ENCODE measurements around the gene ARMC9. TPM values are rescaled to one million over a fixed set of nuclear protein-coding genes. Genes with fewer than 3 reads are reported as not detected.

The ARMC9 gene
- total RNA-seq, 1 donor: 0.73 TPM

DNA sequence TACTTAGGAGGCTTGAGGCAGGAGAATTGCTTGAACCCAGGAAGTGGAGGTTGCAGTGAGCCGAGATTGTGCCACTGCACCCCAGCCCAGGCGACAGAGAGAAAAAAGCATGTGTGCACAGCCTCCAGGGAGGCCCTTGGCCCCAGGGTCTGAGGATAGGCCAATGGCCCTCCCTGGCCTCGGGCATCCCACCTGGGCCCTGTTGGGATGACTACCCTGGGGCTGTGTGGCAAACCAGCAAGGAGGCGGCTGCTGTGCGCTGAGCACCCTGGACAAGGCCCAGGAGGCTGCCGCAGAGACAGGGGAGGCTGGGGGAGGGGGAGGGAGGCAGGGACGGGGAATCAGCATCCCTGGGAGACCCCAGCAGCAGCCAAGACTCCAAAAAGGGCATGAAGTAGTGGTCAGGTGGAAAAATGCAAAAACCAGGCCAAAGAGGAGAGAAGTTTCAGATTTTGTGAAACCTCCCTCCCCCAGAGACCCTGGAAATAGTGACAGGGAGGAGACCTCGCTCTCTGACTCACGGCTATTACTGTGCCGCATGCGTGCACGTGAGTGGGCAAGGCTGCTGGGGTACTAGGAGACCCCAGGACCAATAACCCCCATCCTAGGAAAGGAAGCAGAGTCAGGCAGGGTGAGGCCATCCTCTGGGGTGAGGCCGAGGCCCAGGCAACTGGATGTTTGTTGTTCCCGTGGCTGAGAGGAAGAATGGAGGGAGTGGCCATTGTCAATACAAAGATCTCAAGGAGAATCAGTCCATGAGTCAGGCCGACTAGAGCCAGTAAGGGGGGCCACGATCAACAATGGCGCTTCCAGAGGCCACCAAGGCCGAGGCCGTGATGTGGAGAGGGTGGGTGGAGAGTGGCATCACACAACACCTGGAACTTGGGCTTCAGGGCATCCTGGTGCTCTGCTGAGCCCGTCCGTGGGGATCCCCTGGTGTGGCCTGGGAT lies 181.1 kb downstream of the ARMC9 start:
- no peak overlapping the region for H3K4me3 ChIP-seq (ENCODE audit: low read length)
- H3K27me3 ChIP-seq (ENCODE audit: insufficient read depth, low read length): no peaks in the 10 kb centered on the region
- H3K4me1 ChIP-seq (ENCODE audit: insufficient read depth, low read length): no peaks in the 10 kb centered on the region
- H3K9me3 ChIP-seq (ENCODE audit: low read depth, low read length): no peaks in the 10 kb centered on the region

DNA sequence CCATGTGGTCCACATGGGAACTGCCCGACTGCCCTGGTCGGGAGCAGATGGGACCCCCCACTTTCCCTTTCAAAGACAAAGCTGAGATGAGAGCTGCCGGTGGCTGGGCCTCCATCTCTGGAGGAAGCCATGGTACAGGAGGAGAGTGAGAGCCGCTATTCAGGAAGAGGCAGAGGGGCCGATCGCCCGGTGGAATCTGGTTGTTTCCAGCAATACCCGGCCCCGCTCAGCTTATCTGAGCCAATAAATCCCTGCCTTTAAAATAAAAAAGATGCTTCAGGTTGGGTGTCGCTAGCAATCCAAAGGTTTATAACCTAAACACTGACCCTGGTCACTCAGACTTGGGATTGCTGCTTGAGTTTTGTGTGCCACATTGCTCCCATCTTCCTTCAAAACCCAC lies 181.9 kb downstream of the ARMC9 start:
- Histone ChIP-seq H3K4me1 (ENCODE audit: insufficient read depth, low read length) (no peaks in the 10 kb centered on the region), H3K4me3 (ENCODE audit: low read length) (no peak overlapping the region), H3K9me3 (ENCODE audit: low read depth, low read length) (no peaks in the 10 kb centered on the region), H3K27me3 (ENCODE audit: insufficient read depth, low read length) (no peaks in the 10 kb centered on the region)

DNA sequence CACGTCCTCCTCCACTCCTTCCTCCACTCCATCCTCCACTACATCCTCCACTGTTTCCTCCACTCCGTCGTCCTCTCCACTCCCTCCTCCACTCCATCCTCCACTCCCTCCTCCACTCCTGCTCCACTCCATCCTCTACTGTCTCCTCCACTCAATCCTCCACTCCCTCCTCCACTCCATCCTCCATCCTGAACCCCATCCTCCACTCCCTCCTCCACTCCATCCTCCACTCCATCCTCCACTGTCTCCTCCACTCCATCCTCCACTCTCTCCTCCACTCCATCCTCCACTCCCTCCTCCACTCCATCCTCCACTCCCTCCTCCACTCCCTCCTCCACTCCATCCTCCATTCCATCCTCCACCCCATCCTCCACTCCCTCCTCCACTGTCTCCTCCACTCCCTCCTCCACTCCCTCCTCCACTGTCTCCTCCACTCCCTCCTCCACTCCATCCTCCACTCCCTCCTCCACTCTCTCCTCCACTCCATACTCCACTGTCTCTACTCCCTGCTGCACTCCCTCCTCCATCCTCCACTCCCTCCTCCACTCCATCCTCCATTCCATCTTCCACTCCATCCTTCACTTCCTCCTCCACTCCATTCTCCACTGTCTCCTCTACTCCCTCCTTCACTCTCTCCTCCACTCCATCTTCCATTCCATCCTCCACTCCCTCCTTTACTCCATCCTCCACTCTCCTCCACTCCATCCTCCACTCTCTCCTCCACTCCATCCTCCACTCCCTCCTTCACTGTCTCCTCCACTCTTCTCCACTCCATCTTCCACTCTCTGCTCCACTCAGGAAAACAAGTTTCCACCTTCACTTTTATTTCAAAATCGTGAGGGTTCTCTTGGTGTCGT lies 182.8 kb downstream of the ARMC9 start:
- Histone ChIP-seq H3K27me3 (ENCODE audit: insufficient read depth, low read length) (no peaks in the 10 kb centered on the region), H3K4me1 (ENCODE audit: insufficient read depth, low read length) (no peaks in the 10 kb centered on the region), H3K4me3 (ENCODE audit: low read length) (no peak overlapping the region), H3K9me3 (ENCODE audit: low read depth, low read length) (no peaks in the 10 kb centered on the region)

DNA sequence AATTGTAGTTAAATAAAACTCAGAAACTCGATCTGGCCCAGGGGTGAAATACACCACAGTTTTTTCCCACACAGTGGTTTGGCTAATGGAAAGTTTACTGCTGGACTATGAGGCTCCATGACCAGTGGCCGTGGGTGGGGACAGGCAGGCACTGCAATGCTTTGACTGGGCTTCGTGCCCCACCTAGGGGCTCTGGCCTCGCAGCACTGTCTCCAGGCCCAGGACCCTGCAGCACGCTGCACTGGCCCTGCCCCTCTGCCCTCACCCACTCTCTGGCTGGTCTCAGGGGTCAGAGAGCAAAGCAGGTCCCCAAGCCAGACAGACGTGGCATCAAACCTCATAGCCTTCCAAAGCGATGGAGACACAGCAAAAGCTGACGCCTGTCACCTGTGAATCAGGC lies 183.7 kb downstream of the ARMC9 start:
- H3K4me1 ChIP-seq (ENCODE audit: insufficient read depth, low read length): no peaks in the 10 kb centered on the region
- H3K4me3 ChIP-seq (ENCODE audit: low read length): no peak overlapping the region
- no peaks in the 10 kb centered on the region for H3K27me3 ChIP-seq (ENCODE audit: insufficient read depth, low read length)
- no peaks in the 10 kb centered on the region for H3K9me3 ChIP-seq (ENCODE audit: low read depth, low read length)

DNA sequence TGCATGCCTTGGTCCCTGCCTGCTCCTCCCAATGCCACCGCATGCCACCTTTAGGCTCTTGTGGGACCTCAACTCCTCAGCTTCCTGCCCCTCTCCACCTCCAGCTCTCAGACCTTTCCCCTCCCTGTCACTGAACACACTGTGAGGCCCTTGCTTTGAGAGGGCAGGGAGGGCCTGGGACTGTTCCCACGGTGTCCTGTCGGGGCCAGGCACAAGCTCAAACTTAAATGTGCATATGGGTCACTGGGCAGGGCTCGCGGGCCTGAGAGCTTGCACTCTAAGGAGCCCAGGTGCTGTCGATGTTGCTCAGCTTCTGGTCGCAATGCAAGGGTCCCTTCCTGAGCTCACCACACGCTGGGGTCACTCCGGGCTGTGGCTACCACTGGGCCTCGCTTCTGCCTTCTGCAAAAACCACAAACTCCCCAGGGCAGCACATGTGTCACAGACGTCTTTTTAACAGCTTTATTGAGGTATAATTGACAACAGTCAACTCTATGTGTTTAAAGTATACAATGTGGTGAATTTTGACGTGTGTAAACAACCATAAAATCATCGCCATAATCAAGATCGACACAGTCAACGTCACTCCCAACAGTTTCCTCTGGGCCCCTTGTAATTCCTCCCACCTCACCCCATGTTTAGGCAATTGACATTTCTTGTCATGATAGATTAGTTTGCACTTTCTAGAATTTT lies 185.1 kb downstream of the ARMC9 start:
- H3K27me3 ChIP-seq (ENCODE audit: insufficient read depth, low read length): no peaks in the 10 kb centered on the region
- H3K4me3 ChIP-seq (ENCODE audit: low read length): no peak overlapping the region
- peaks cover 8% of the 10 kb centered on the region for H3K4me1 ChIP-seq (ENCODE audit: insufficient read depth, low read length)
- no peaks in the 10 kb centered on the region for H3K9me3 ChIP-seq (ENCODE audit: low read depth, low read length)

DNA sequence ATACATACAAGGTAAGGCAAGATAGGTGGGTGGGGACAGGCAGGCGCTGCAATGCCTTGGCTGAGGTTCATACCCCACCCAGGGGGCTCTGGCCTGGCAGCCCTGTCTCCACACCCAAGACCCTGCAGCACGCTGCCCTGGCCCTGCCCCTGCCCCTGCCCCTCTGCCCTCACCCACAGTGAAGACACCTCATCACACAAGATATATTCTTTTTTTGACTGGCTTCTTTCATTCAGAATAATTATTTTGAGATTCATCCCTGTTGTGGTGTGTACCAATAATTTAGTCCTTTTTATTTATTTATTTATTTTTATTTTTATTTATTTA lies 185.6 kb downstream of the ARMC9 start:
- Histone ChIP-seq H3K4me1 (ENCODE audit: insufficient read depth, low read length) (peaks cover 10% of the 10 kb centered on the region), H3K27me3 (ENCODE audit: insufficient read depth, low read length) (no peaks in the 10 kb centered on the region), H3K9me3 (ENCODE audit: low read depth, low read length) (no peaks in the 10 kb centered on the region), H3K4me3 (ENCODE audit: low read length) (no peak overlapping the region)

DNA sequence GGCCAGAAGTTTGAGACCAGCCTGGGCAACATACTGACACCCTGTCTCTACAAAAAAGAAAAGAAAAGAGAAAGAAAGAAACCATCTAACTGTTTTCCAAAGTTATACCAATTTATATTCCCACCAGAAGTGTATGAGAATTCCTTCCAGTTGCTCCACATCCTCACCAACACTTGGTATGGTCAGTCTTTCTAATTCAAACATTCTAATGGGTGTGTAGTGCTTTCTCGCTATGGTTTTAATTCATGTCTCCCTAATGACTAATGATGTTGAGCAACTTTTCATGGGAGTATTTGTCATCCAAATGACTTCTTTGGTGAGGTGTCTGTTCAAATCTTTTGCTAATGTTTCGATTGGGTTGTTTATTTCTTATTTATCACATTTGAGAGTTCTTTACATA lies 186.5 kb downstream of the ARMC9 start:
- Histone ChIP-seq H3K4me3 (ENCODE audit: low read length) (no peak overlapping the region), H3K4me1 (ENCODE audit: insufficient read depth, low read length) (peaks cover 14% of the 10 kb centered on the region), H3K9me3 (ENCODE audit: low read depth, low read length) (no peaks in the 10 kb centered on the region), H3K27me3 (ENCODE audit: insufficient read depth, low read length) (no peaks in the 10 kb centered on the region)

DNA sequence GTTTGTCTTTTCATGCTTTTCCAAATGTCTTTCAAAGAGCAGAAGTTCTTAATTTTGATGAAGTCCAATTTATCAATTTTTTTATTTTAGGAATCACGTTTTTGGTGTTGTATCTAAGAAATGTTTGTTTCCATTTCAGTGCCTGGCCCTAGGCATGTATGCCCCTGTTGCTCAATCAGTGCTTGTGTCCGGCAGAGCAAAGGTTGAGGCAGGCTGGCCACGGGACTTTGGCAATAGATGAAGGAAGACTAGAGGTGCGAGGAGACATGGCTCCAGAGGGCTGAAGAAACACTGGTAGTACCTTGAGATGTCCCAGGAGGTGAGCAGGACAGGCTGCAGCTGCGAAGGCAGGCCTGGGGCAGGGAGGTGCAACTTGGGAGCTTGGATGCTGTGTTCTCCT lies 187.0 kb downstream of the ARMC9 start:
- Histone ChIP-seq H3K9me3 (ENCODE audit: low read depth, low read length) (no peaks in the 10 kb centered on the region), H3K4me1 (ENCODE audit: insufficient read depth, low read length) (peaks cover 19% of the 10 kb centered on the region), H3K4me3 (ENCODE audit: low read length) (no peak overlapping the region), H3K27me3 (ENCODE audit: insufficient read depth, low read length) (no peaks in the 10 kb centered on the region)

DNA sequence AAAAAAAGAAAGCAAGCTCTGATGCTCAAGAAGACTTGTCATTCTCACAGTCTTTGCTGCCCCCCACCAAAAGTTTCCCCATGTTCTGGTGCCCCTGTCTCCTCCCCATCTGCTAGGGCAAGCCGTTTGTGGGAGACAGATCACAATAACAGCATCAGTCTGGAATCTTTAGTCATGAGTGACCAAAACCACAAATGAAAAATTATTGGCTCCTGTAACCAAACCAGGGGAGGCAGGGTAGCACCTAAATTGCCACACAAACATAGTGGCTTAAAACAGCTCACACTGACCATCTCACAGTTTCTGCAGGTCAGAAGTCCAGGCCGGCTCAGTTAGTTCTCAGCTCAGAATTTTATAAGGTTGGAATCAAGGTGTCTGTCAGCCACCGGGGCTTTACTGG lies 188.0 kb downstream of the ARMC9 start:
- Histone ChIP-seq H3K27me3 (ENCODE audit: insufficient read depth, low read length) (no peaks in the 10 kb centered on the region), H3K4me1 (ENCODE audit: insufficient read depth, low read length) (peaks cover 29% of the 10 kb centered on the region), H3K4me3 (ENCODE audit: low read length) (no peak overlapping the region), H3K9me3 (ENCODE audit: low read depth, low read length) (no peaks in the 10 kb centered on the region)

DNA sequence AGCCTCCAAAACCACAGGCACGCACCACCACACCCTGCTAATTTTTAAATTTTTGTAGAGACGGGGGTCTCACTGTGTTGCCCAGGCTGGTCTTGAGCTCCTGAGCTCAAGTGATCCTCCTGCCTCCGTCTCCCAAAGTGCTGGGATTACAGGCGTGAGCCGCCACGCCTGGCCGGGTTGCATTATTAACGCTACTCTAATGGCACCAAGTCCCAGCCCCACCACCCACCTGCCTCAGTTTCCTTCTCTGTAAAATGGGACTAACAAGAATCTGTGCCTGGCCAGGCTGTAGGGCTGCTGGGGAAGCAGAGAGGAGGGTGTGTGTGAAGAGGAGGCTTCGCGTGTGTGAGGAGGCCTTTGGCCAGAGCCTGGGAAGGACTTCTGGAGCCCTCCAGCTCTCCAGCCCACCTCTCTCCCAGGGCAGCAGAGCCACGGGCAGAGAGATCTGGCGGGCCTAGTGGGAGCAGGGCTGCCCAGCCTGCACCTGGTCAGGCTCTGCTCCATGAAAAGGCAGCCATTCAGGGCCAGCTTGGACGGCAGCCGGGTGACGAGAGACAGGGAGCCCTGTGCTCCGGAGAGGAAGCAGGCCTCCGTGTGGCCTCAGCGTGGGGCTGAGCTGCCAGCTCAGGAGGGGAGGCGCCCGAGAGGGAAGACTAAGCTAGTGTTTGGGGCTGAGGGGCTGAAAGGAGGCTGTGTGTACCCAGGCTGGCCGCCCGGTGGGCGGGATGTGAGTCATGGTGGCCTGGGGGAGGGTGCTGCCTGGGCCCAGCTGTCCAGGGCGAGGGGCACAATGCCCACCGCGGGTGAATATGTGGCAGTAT lies 189.7 kb downstream of the ARMC9 start:
- H3K4me3 ChIP-seq (ENCODE audit: low read length): no peak overlapping the region
- H3K27me3 ChIP-seq (ENCODE audit: insufficient read depth, low read length): no peaks in the 10 kb centered on the region
- no peaks in the 10 kb centered on the region for H3K9me3 ChIP-seq (ENCODE audit: low read depth, low read length)
- H3K4me1 ChIP-seq (ENCODE audit: insufficient read depth, low read length): peaks cover 46% of the 10 kb centered on the region

DNA sequence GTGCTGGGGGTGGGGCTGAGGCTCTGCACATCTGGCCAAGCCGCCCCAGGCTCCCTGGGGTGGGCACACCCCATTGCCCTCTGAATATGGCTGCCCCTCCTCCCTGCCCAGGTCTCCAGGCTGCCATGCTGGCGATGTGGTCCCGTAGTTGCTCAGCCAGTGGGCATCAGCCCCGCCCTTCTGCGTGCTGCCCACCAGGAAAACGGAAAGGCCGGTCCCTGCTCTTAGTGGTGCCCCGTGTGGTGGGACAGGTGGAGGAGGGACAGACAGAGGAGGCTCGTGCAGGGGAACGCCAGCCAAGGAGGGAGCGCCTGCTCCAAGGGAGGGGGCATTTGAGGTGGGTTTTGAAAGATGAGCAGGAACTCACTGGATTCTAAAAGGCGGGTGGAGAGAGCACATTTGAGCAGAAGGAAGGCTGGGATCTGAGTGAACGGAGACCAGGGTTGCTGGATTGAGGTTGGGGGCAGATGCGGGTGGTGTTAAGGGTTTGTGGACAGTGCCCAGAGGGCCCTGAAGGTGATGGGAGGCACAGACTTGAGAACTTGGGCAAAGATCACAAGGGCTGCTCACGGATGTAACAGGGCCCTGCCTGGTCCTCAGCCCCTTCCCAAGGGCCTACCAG lies 190.4 kb downstream of the ARMC9 start:
- Histone ChIP-seq H3K4me3 (ENCODE audit: low read length) (no peak overlapping the region), H3K27me3 (ENCODE audit: insufficient read depth, low read length) (no peaks in the 10 kb centered on the region), H3K9me3 (ENCODE audit: low read depth, low read length) (no peaks in the 10 kb centered on the region), H3K4me1 (ENCODE audit: insufficient read depth, low read length) (peaks cover 53% of the 10 kb centered on the region)

DNA sequence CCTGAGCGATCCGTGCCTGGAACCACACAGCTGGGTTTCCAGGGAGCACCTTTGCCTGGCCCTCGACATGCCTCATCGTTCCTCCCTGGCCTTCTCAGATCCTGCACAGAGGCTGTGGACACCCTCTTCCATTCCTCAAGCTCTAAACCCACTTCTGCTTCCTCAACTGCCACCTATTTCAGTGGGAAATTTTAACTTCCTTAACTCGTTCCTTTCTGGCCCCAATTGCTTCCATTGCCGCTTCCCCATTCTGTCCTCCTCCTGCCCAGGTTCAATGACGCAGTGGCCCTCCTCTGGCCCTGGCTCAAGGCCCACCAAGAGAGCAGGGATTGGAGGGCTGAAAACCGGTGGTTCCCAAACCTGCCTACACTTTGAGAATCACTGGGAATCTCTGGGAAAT lies 192.2 kb downstream of the ARMC9 start:
- Histone ChIP-seq H3K27me3 (ENCODE audit: insufficient read depth, low read length) (no peaks in the 10 kb centered on the region), H3K4me3 (ENCODE audit: low read length) (no peak overlapping the region), H3K9me3 (ENCODE audit: low read depth, low read length) (no peaks in the 10 kb centered on the region), H3K4me1 (ENCODE audit: insufficient read depth, low read length) (peaks cover 68% of the 10 kb centered on the region)

DNA sequence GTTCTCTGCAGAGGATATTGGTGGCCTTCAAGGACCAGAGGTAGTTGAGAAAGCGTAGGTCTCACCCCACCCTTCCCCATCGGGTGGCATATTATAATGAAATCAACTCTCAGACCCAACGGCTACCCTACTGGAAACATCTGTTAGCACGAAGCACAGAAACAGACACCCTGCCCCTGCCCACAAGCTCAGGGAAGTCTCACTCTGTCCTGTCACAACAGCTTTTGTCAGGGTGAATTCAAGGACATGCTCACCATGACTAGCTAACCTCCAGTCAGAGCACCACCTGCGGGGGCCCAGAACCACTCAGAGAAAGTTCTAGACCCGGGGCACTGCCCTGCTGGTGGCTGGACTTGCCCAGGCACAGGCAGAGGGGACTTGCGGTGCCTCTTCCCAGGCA lies 193.6 kb downstream of the ARMC9 start:
- Histone ChIP-seq H3K9me3 (ENCODE audit: low read depth, low read length) (no peaks in the 10 kb centered on the region), H3K4me1 (ENCODE audit: insufficient read depth, low read length) (peaks cover 79% of the 10 kb centered on the region), H3K27me3 (ENCODE audit: insufficient read depth, low read length) (no peaks in the 10 kb centered on the region), H3K4me3 (ENCODE audit: low read length) (no peak overlapping the region)

Data from mononuclear cell (primary cell).